Transverse colon (tissue), 4 donors: Measurements from ENCODE around the gene TRDN. TPM values are rescaled to one million over a fixed set of nuclear protein-coding genes. Genes with fewer than 3 reads are reported as not detected.

ENCODE experiments used
- DNase-seq: peaks from one replicate; pipeline ENCODE4 v3.0.0-alpha.2; 2019
- H3K27ac ChIP-seq, 4 donors: fragments of 200-600 bp; sonication (generic); 2 replicates each; pipeline ENCODE4 v1.5.1; 2016 to 2018; ENCODE audit warnings: inconsistent platforms in 4 of 4
- H3K27me3 ChIP-seq: fragments of 200-600 bp; sonication (generic); 2 replicates; pipeline ENCODE4 v1.5.1; 2017; ENCODE audit warnings: inconsistent platforms
- H3K36me3 ChIP-seq, 4 donors: fragments of 200-600 bp; sonication (generic); 2 replicates each; pipeline ENCODE4 v1.5.1; 2017 to 2019; ENCODE audit warnings: inconsistent platforms in 4 of 4
- H3K4me1 ChIP-seq, 4 donors: fragments of 200-600 bp; sonication (generic); 2 replicates each; pipeline ENCODE4 v1.5.1; 2017 to 2020; ENCODE audit warnings: inconsistent platforms in 4 of 4
- H3K4me3 ChIP-seq, 4 donors: fragments of 200-600 bp; sonication (generic); 1 replicate in 1 of 4; 2 replicates in 3 of 4; pipeline versions ENCODE4 v1.5.1 to v1.6.1; 2017 to 2019; ENCODE audit warnings: inconsistent platforms in 4 of 4
- H3K9me3 ChIP-seq, 2 donors: fragments of 200-600 bp; sonication (generic); 2 replicates each; pipeline ENCODE4 v1.5.1; 2017 to 2019; ENCODE audit warnings: inconsistent platforms in 2 of 2
- EP300 ChIP-seq: sonication (generic); formaldehyde crosslinking; IDR thresholded peaks from one replicate; pipeline ENCODE4 v1.6.1; 2017; ENCODE audit warnings: antibody characterized with exemption, low read depth
- POLR2A ChIP-seq: fragments of 450-650 bp; IDR thresholded peaks from one replicate; pipeline ENCODE4 v1.6.1; 2016; ENCODE audit warnings: antibody characterized with exemption, mild to moderate bottlenecking, moderate library complexity
- POLR2AphosphoS5 ChIP-seq, 3 donors: sonication (generic); formaldehyde crosslinking; IDR thresholded peaks; one replicate each; pipeline ENCODE4 v1.6.1; 2016; ENCODE audit warnings: antibody characterized with exemption in 3 of 3
- WGBS, 2 donors: methylation state at CpG; one replicate each; pipeline ENCODE4 v1.1.5; 2018; ENCODE audit warnings: low coverage in 1 of 2; 5-methylcytosine and 5-hydroxymethylcytosine counted together
- in situ Hi-C, 4 donors: fragments of 200-750 bp; cut with MboI; loops; one replicate each; pipeline versions ENCODE4 v1.15.0 to v1.15.1; 2017; ENCODE audit warnings: low sequenced_read_pairs in 3 of 4, low pct_ligation_motif_present in 1 of 4, low pct_unique_long_range_greater_than_20kb in 1 of 4
- intact Hi-C: fragments of 100-400 bp; cut with DNase I; formaldehyde crosslinking; loops from one replicate; pipeline ENCODE4 v1.15.1; 2023; ENCODE audit warnings: low total_unique reads
- total RNA-seq, 4 donors: library from RNA; depleted of rRNA; stranded (reverse); fragments of >200 nt; gene quantifications; one replicate each; pipeline ENCODE4 v1.1.0, GENCODE V29; 2016
- TF ChIP-seq, protein P1 (sequence below), 5 experiments: fragments of 200-600 bp in 3 of 5; fragments of 450-650 bp in 2 of 5; sonication (generic) in 3 of 5; IDR thresholded peaks; 1 replicate in 2 of 5; 2 replicates in 3 of 5; pipeline ENCODE4 v1.5.1; 2016 to 2017; ENCODE audit warnings: antibody characterized with exemption in 5 of 5, inconsistent platforms in 3 of 5, mild to moderate bottlenecking in 2 of 5, moderate library complexity in 1 of 5

The TRDN gene
- total RNA-seq, 4 donors from 2014 or later = 0.14 TPM; not detected in 3

- WGBS, 2 donors = 84 to 92% methylated on average over 3 of the region's 3 CpGs
- in situ Hi-C loops (no loop called here), intact Hi-C loops (no loop called here)
- H3K9me3 ChIP-seq = no peaks in the 10 kb centered on the region
- H3K27me3 ChIP-seq = no peaks in the 10 kb centered on the region
- TF ChIP-seq POLR2AphosphoS5 (IDR thresholded peaks at IDR 0.05) = no peak
- TF ChIP-seq POLR2A = no peak
- TF ChIP-seq EP300 = no peak
- TF ChIP-seq, protein P1, sequence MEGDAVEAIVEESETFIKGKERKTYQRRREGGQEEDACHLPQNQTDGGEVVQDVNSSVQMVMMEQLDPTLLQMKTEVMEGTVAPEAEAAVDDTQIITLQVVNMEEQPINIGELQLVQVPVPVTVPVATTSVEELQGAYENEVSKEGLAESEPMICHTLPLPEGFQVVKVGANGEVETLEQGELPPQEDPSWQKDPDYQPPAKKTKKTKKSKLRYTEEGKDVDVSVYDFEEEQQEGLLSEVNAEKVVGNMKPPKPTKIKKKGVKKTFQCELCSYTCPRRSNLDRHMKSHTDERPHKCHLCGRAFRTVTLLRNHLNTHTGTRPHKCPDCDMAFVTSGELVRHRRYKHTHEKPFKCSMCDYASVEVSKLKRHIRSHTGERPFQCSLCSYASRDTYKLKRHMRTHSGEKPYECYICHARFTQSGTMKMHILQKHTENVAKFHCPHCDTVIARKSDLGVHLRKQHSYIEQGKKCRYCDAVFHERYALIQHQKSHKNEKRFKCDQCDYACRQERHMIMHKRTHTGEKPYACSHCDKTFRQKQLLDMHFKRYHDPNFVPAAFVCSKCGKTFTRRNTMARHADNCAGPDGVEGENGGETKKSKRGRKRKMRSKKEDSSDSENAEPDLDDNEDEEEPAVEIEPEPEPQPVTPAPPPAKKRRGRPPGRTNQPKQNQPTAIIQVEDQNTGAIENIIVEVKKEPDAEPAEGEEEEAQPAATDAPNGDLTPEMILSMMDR (IDR thresholded peaks at IDR 0.05) = no peak
- H3K27ac ChIP-seq = no peak overlapping the region
- no peaks in the 10 kb centered on the region for H3K4me1 ChIP-seq
- no peak for DNase-seq
- H3K36me3 ChIP-seq = no peaks in the 10 kb centered on the region
- H3K4me3 ChIP-seq = no peak overlapping the region
Observed at GRCh38 chr6:123213921-123214320, 422.8 kb downstream of the TRDN start.

DNA sequence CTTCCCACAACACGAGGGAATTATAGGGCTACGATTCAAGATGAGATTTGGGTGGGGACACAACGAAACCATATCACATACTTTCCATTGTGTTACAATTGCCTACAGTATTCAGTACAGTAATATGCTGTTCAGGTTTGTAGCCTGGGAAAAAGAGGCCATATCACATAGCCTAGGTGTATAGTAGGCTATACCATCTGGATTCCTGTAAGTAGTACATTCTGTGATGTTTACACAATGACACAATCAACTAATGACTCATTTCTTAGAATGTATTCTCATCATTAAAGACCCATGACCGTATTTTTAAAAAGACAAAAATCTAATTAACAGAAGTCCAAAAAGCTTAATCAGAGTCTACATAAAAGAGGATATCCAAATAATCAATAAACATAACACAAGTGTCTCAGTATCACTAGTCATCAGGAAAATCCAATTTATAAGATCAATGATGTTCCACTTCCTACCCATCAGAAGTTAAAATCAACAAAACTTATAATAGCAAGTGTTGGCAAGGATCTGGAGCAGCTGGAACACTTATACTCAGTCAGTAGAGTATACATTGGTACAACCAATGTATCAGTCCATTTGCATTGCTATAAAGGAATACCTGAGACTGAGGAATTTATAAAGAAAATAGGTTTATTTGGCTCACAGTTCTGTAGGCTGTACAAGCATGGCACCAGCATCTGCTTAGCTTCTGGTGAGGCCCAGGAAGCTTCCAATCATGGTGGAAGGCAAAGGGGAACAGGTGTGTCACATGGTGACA lies 424.8 kb downstream of the TRDN start:
- H3K9me3 ChIP-seq = no peaks in the 10 kb centered on the region

DNA sequence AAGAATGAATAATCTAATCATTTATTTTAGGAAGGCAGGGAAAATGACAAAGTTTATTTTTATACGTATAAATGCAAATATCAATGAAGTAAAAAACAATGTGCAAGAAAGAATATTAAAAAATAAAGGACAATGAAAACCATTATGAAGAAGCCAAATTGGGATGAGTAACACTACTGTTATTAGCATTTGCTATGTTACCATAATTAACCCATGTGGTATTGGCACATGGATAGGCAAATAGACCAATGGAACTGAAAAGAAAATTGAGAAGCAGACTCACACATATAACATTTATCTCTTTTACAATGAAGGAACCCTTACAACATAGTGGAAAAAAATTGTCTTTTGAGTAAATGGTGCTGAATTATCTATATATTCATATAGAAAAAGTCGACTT lies 426.1 kb downstream of the TRDN start:
- in situ Hi-C loops = no loop called here
- 75 to 85% methylated on average over 2 of the region's 2 CpGs for WGBS, 2 donors
- Histone ChIP-seq H3K9me3 (no peaks in the 10 kb centered on the region), H3K4me3 (no peak overlapping the region), H3K27ac (no peak overlapping the region), H3K27me3 (no peaks in the 10 kb centered on the region), H3K4me1 (no peaks in the 10 kb centered on the region), H3K36me3 (no peaks in the 10 kb centered on the region)
- no peak for DNase-seq
- intact Hi-C loops = no loop called here
- TF ChIP-seq EP300 (no peak), POLR2AphosphoS5 (IDR thresholded peaks at IDR 0.05) (no peak), POLR2A (no peak)
- TF ChIP-seq, protein P1 (IDR thresholded peaks at IDR 0.05) = no peak

More for the DNA sequence above, 424.8 kb downstream of the TRDN start:
- Histone ChIP-seq H3K4me1 (no peaks in the 10 kb centered on the region), H3K4me3 (no peak overlapping the region), H3K27me3 (no peaks in the 10 kb centered on the region), H3K27ac (no peak overlapping the region), H3K36me3 (no peaks in the 10 kb centered on the region)
- in situ Hi-C loops (no loop called here), intact Hi-C loops (no loop called here)
- WGBS, 2 donors = 80% methylated on average over 4 of the region's 4 CpGs
- no peak for TF ChIP-seq POLR2AphosphoS5 (IDR thresholded peaks at IDR 0.05)
- no peak for TF ChIP-seq EP300
- TF ChIP-seq POLR2A = no peak
- TF ChIP-seq, protein P1 (IDR thresholded peaks at IDR 0.05) = no peak
- no peak for DNase-seq

DNA sequence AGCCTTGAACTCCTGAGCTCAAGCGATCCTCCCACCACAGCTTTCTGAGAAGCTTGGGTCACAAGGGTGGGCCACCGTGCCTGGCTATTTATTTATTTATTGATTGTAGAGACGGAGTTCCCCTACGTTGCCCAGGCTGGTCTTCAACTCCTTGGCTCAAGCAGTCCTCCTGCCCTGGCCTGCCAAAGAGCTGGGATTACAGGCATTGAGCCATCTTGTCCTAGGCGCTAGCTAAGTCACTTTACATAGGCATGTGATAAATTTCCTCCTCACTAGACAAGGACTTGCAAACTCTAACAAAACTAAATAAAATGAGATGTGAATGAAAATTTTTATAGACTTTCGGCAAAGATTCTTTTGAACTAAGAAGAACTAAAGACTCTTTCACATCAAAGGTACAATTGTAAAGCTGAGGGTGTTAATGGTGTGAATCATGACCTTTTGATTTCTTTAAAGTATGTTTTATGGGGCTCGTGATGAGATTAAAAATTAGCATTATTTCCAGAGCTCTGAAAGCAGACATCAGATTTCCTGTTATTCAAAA lies 428.7 kb downstream of the TRDN start:
- no peak for DNase-seq
- 55 to 69% methylated on average over 7 of the region's 7 CpGs for WGBS, 2 donors
- H3K9me3 ChIP-seq = no peaks in the 10 kb centered on the region
- TF ChIP-seq, protein P1 (IDR thresholded peaks at IDR 0.05) = no peak
- H3K4me3 ChIP-seq = no peak overlapping the region
- H3K36me3 ChIP-seq = no peaks in the 10 kb centered on the region
- intact Hi-C loops = no loop called here
- no peaks in the 10 kb centered on the region for H3K4me1 ChIP-seq
- in situ Hi-C loops = no loop called here
- H3K27me3 ChIP-seq = no peaks in the 10 kb centered on the region
- H3K27ac ChIP-seq = no peak overlapping the region
